Large intestine (tissue), 3 donors: ENCODE measurements around the gene DNTTIP2. TPM values are rescaled to one million over a fixed set of nuclear protein-coding genes. Genes with fewer than 3 reads are reported as not detected.

Experiments used
- DNase-seq, 2 donors: peaks; one replicate each; pipeline versions ENCODE4 v3.0.0 to v3.0.0-alpha.2; 2013
- H3K27ac ChIP-seq: one replicate; pipeline ENCODE4 v1.5.1; 2013; ENCODE audit warnings: low read length
- H3K27me3 ChIP-seq: 2 replicates; pipeline ENCODE4 v1.6.1; 2013; ENCODE audit warnings: low read length; ENCODE audit not compliant: control insufficient read depth, insufficient read depth
- H3K36me3 ChIP-seq: 2 replicates; pipeline ENCODE4 v1.6.1; 2013; ENCODE audit warnings: low read length; ENCODE audit not compliant: control insufficient read depth, insufficient read depth
- H3K4me1 ChIP-seq: one replicate; pipeline ENCODE4 v1.6.1; 2013; ENCODE audit warnings: low read length; ENCODE audit not compliant: control insufficient read depth, insufficient read depth
- H3K4me3 ChIP-seq: one replicate; pipeline ENCODE4 v1.5.1; 2013; ENCODE audit warnings: low read length
- H3K9me3 ChIP-seq: one replicate; pipeline ENCODE4 v1.6.1; 2013; ENCODE audit warnings: mild to moderate bottlenecking, low read depth, low read length, moderate library complexity; ENCODE audit not compliant: control insufficient read depth
- WGBS: methylation state at CpG from one replicate; pipeline ENCODE4 v1.1.5; 2013; ENCODE audit warnings: low lambda C conversion rate; ENCODE audit not compliant: insufficient coverage; 5-methylcytosine and 5-hydroxymethylcytosine counted together
- polyA plus RNA-seq: library from polyadenylated mRNA; unstranded; fragments of 120-200 nt; gene quantifications from one replicate; pipeline ENCODE4 v1.2.1, GENCODE V29; 2013

The DNTTIP2 gene
- polyA plus RNA-seq, 1 donor, result 47.1 TPM

- H3K9me3 ChIP-seq, result peaks cover 4% of the 10 kb centered on the region
- H3K4me1 ChIP-seq, result no peaks in the 10 kb centered on the region
- H3K27me3 ChIP-seq, result no peaks in the 10 kb centered on the region
- no peak overlapping the region for H3K27ac ChIP-seq
- H3K36me3 ChIP-seq, result no peaks in the 10 kb centered on the region
- 78% methylated on average over 1 of the region's 3 CpGs for WGBS
- H3K4me3 ChIP-seq, result no peak overlapping the region
- DNase-seq, result no peak
These were observed 51.2 kb downstream of the DNTTIP2 start for GRCh38 chr1:93827633-93828366.

GRCh38 chr1:93827128-93827527, 51.9 kb downstream of the DNTTIP2 start:
- H3K4me1 ChIP-seq, result no peaks in the 10 kb centered on the region
- H3K4me3 ChIP-seq, result no peak overlapping the region
- H3K27ac ChIP-seq, result no peak overlapping the region
- no peaks in the 10 kb centered on the region for H3K27me3 ChIP-seq
- no peak for DNase-seq
- H3K9me3 ChIP-seq, result peaks cover 2% of the 10 kb centered on the region
- no CpG with 5 or more reads among the region's 1 CpG for WGBS
- H3K36me3 ChIP-seq, result no peaks in the 10 kb centered on the region

- no peak for DNase-seq
- H3K27me3 ChIP-seq, result no peaks in the 10 kb centered on the region
- no peak overlapping the region for H3K4me3 ChIP-seq
- H3K36me3 ChIP-seq, result no peaks in the 10 kb centered on the region
- H3K4me1 ChIP-seq, result no peaks in the 10 kb centered on the region
- H3K27ac ChIP-seq, result no peak overlapping the region
- no CpG with 5 or more reads among the region's 6 CpGs for WGBS
- H3K9me3 ChIP-seq, result no peaks in the 10 kb centered on the region
These were observed 54.2 kb downstream of the DNTTIP2 start for GRCh38 chr1:93824834-93825233.

GRCh38 chr1:93822730-93823425, 56.1 kb downstream of the DNTTIP2 start:
- WGBS, result no CpG with 5 or more reads among the region's 2 CpGs
- H3K4me3 ChIP-seq, result no peak overlapping the region
- no peaks in the 10 kb centered on the region for H3K9me3 ChIP-seq
- no peaks in the 10 kb centered on the region for H3K27me3 ChIP-seq
- no peak overlapping the region for H3K27ac ChIP-seq
- DNase-seq, result no peak
- H3K4me1 ChIP-seq, result no peaks in the 10 kb centered on the region
- no peaks in the 10 kb centered on the region for H3K36me3 ChIP-seq

- Histone ChIP-seq H3K27ac (no peak overlapping the region), H3K27me3 (no peaks in the 10 kb centered on the region), H3K36me3 (no peaks in the 10 kb centered on the region), H3K4me1 (peaks cover 5% of the 10 kb centered on the region), H3K4me3 (no peak overlapping the region), H3K9me3 (no peaks in the 10 kb centered on the region)
- no peak for DNase-seq
- 80% methylated on average over 3 of the region's 4 CpGs for WGBS
These were observed 57.4 kb downstream of the DNTTIP2 start for GRCh38 chr1:93821423-93822144.

GRCh38 chr1:93820554-93821422, 58.2 kb downstream of the DNTTIP2 start:
- no peaks in the 10 kb centered on the region for H3K36me3 ChIP-seq
- H3K27ac ChIP-seq, result no peak overlapping the region
- WGBS, result 86% methylated on average over 1 of the region's 10 CpGs
- H3K4me3 ChIP-seq, result no peak overlapping the region
- DNase-seq, result no peak
- H3K9me3 ChIP-seq, result no peaks in the 10 kb centered on the region
- H3K4me1 ChIP-seq, result peaks cover 5% of the 10 kb centered on the region
- no peaks in the 10 kb centered on the region for H3K27me3 ChIP-seq

GRCh38 chr1:93818570-93818959, 60.4 kb downstream of the DNTTIP2 start:
- no peaks in the 10 kb centered on the region for H3K36me3 ChIP-seq
- H3K27ac ChIP-seq, result no peak overlapping the region
- no peak overlapping the region for H3K4me3 ChIP-seq
- peaks cover 8% of the 10 kb centered on the region for H3K4me1 ChIP-seq
- H3K9me3 ChIP-seq, result no peaks in the 10 kb centered on the region
- no peaks in the 10 kb centered on the region for H3K27me3 ChIP-seq
- DNase-seq, result no peak

- H3K27me3 ChIP-seq, result no peaks in the 10 kb centered on the region
- peak in 1 of 2 donors; percentile 46 for DNase-seq
- peaks cover 13% of the 10 kb centered on the region for H3K4me1 ChIP-seq
- 86% methylated on average over 1 of the region's 12 CpGs for WGBS
- H3K4me3 ChIP-seq, result no peak overlapping the region
- no peaks in the 10 kb centered on the region for H3K9me3 ChIP-seq
- no peaks in the 10 kb centered on the region for H3K36me3 ChIP-seq
- no peak overlapping the region for H3K27ac ChIP-seq
These were observed 61.0 kb downstream of the DNTTIP2 start for GRCh38 chr1:93817819-93818569.

- DNase-seq, result peak in 1 of 2 donors; percentile 31
- Histone ChIP-seq H3K27me3 (no peaks in the 10 kb centered on the region), H3K27ac (no peak overlapping the region), H3K9me3 (no peaks in the 10 kb centered on the region), H3K4me1 (peaks cover 14% of the 10 kb centered on the region), H3K4me3 (no peak overlapping the region), H3K36me3 (no peaks in the 10 kb centered on the region)
- WGBS, result no CpG with 5 or more reads among the region's 3 CpGs
These were observed 61.9 kb downstream of the DNTTIP2 start for GRCh38 chr1:93816970-93817678.
